Heart left ventricle (tissue), 13 donors: ENCODE data around the gene PRKCA.

Source experiments
- CTCF ChIP-seq, 12 donors: fragments of 200-600 bp; sonication (generic) in 4 of 12; IDR thresholded peaks; one replicate each; pipeline versions ENCODE4 v1.5.0 to v1.8.0; 2018 to 2022; ENCODE audit warnings: antibody characterized with exemption in 12 of 12, mild to moderate bottlenecking in 5 of 12
- POLR2A ChIP-seq, 2 donors: fragments of 450-650 bp; IDR thresholded peaks; one replicate each; pipeline ENCODE4 v1.6.1; 2017; ENCODE audit warnings: antibody characterized with exemption in 2 of 2, mild to moderate bottlenecking in 2 of 2, moderate library complexity in 2 of 2
- donor health status: ischemic (EF 13 %, LVEDD 7.1; RV severe dilation, severe dysfunction).
- donor health status: DM: no; HTN: yes; CAD: no.
- donor health status: DM: no; HTN: no; CAD: no.
- donor health status: ischemic (EF 25% LVEDD 6.9; RV normal size, moderate dysfunction).
- donor health status: ischemic (EF 25% LVEDD 5.7; RV mildly dilated, moderate dysfunction).
- donor health status: ischemic (EF 35%, LVEDD 5.7; RV mildly dilated, moderate dysfunction).
- donor health status: nonischemic (EF 11% LVEDD 7.7; RV severe dilation, severe dysfunction).
- donor health status: DM: yes; HTN: yes; CAD: no.
- donor health status: PGD.
- donor health status: ischemic (EF 29% LVEDD 5.4; RV normal size, mild dysfunction).
- donor health status: nonischemic (EF 23%, LVEDD 6.1; RV moderate dilation, normal function).

GRCh38 chr17:66507103-66507923, 204.9 kb downstream of the PRKCA start:
- TF ChIP-seq CTCF (IDR thresholded peaks at IDR 0.05) (no peak), POLR2A (IDR thresholded peaks at IDR 0.05) (no peak)
